Measurements from ENCODE around the gene CDK11A. TPM values are rescaled to one million over a fixed set of nuclear protein-coding genes. Genes with fewer than 3 reads are reported as not detected.

Gene CDK11A
- total RNA-seq, 2 donors from 2014 or later: 56.3 to 56.7 TPM

GRCh38 chr1:1759456-1760344 lies 35.5 kb upstream of the CDK11A start:
- Histone ChIP-seq H3K4me3 (no peak overlapping the region), H3K36me3 (peaks cover 73% of the 10 kb centered on the region), H3K4me1 (ENCODE audit: control insufficient read depth in 1 of 2, low read depth in 2 of 2) (no peaks in the 10 kb centered on the region), H3K9me3 (no peaks in the 10 kb centered on the region), H3K27me3 (replicated peaks; ENCODE audit: insufficient read depth) (no peaks in the 10 kb centered on the region), H3K27ac (no peak overlapping the region)
- TF ChIP-seq, protein P1, sequence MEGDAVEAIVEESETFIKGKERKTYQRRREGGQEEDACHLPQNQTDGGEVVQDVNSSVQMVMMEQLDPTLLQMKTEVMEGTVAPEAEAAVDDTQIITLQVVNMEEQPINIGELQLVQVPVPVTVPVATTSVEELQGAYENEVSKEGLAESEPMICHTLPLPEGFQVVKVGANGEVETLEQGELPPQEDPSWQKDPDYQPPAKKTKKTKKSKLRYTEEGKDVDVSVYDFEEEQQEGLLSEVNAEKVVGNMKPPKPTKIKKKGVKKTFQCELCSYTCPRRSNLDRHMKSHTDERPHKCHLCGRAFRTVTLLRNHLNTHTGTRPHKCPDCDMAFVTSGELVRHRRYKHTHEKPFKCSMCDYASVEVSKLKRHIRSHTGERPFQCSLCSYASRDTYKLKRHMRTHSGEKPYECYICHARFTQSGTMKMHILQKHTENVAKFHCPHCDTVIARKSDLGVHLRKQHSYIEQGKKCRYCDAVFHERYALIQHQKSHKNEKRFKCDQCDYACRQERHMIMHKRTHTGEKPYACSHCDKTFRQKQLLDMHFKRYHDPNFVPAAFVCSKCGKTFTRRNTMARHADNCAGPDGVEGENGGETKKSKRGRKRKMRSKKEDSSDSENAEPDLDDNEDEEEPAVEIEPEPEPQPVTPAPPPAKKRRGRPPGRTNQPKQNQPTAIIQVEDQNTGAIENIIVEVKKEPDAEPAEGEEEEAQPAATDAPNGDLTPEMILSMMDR (IDR thresholded peaks at IDR 0.05): no peak
- ATAC-seq (ENCODE audit: insufficient number of reproducible peaks, low FRiP score, low read depth): no peak
- DNase-seq (ENCODE audit: low spot score): no peak

- H3K9me3 ChIP-seq: no peaks in the 10 kb centered on the region
- TF ChIP-seq, protein P1 (IDR thresholded peaks at IDR 0.05): no peak
- H3K4me1 ChIP-seq (ENCODE audit: control insufficient read depth in 1 of 2, low read depth in 2 of 2): no peaks in the 10 kb centered on the region
- no peak overlapping the region for H3K4me3 ChIP-seq
- ATAC-seq (ENCODE audit: insufficient number of reproducible peaks, low FRiP score, low read depth) (no peak), DNase-seq (ENCODE audit: low spot score) (no peak)
- H3K27me3 ChIP-seq (replicated peaks; ENCODE audit: insufficient read depth): no peaks in the 10 kb centered on the region
- no peak overlapping the region for H3K27ac ChIP-seq
- peaks cover 75% of the 10 kb centered on the region for H3K36me3 ChIP-seq
These were observed 34.7 kb upstream of the CDK11A start for GRCh38 chr1:1758692-1759455.

GRCh38 chr1:1758059-1758621 lies 34.0 kb upstream of the CDK11A start:
- peaks cover 76% of the 10 kb centered on the region for H3K36me3 ChIP-seq
- no peaks in the 10 kb centered on the region for H3K27me3 ChIP-seq (replicated peaks; ENCODE audit: insufficient read depth)
- H3K4me1 ChIP-seq (ENCODE audit: control insufficient read depth in 1 of 2, low read depth in 2 of 2): no peaks in the 10 kb centered on the region
- no peaks in the 10 kb centered on the region for H3K9me3 ChIP-seq
- no peak overlapping the region for H3K27ac ChIP-seq
- H3K4me3 ChIP-seq: no peak overlapping the region
- ATAC-seq (ENCODE audit: insufficient number of reproducible peaks, low FRiP score, low read depth) (no peak), DNase-seq (ENCODE audit: low spot score) (no peak)
- TF ChIP-seq, protein P1 (IDR thresholded peaks at IDR 0.05): no peak

GRCh38 chr1:1757422-1758058 lies 33.4 kb upstream of the CDK11A start:
- Histone ChIP-seq H3K4me3 (no peak overlapping the region), H3K27me3 (replicated peaks; ENCODE audit: insufficient read depth) (no peaks in the 10 kb centered on the region), H3K4me1 (ENCODE audit: control insufficient read depth in 1 of 2, low read depth in 2 of 2) (no peaks in the 10 kb centered on the region), H3K27ac (no peak overlapping the region), H3K9me3 (no peaks in the 10 kb centered on the region), H3K36me3 (peaks cover 76% of the 10 kb centered on the region)
- no peak for DNase-seq (ENCODE audit: low spot score)
- TF ChIP-seq, protein P1 (IDR thresholded peaks at IDR 0.05): no peak
- ATAC-seq (ENCODE audit: insufficient number of reproducible peaks, low FRiP score, low read depth): no peak

Measured in thoracic aorta (tissue), 2 donors.